IMR-90 (cell line): ENCODE results near the gene ANKRD44. TPM values are rescaled to one million over a fixed set of nuclear protein-coding genes. Genes with fewer than 3 reads are reported as not detected.
A peak's percentile ranks its signal among the peaks of the same experiment; 100 is the strongest.

Source experiments
- ATAC-seq: fragments of 200-7000 bp; cut with Tn5 transposase; 2 replicates; pipeline ENCODE4 v1.9.1; 2020; ENCODE audit warnings: low read depth, mild to moderate bottlenecking, moderate library complexity
- BruUV-seq: library from RNA; stranded (reverse); fragments of 400-500 nt; replicated peaks from 2 replicates; lab custom pipeline; 2021; lab: Mats Ljungman, UMichigan
- CTCF ChIA-PET: fragments of 300-600 bp; formaldehyde crosslinking; extraction: SDS; loops from one replicate; lab custom pipeline; 2021; ENCODE audit warnings: antibody characterized with exemption; lab: Yijun Ruan, JAX
- POLR2A ChIA-PET: fragments of 300-600 bp; sonication (Branson Sonifier 250); formaldehyde crosslinking; loops from one replicate; lab custom pipeline; 2022; ENCODE audit warnings: antibody characterized with exemption; ENCODE audit not compliant: unreplicated experiment; lab: Charles Lee
- DNase-seq: peaks from one replicate; pipeline ENCODE4 v3.0.0; 2013
- H2AFZ ChIP-seq: replicated peaks from 2 replicates; pipeline ENCODE3; 2013; ENCODE audit warnings: low read length, mild to moderate bottlenecking; ENCODE audit not compliant: poor library complexity
- H2AK5ac ChIP-seq: 2 replicates; pipeline ENCODE4 v1.6.1; 2013; ENCODE audit warnings: low read depth, low read length, inconsistent platforms
- H2AK9ac ChIP-seq: replicated peaks from 2 replicates; pipeline ENCODE3; 2013; ENCODE audit warnings: mild to moderate bottlenecking, low read depth, low read length, moderate library complexity; ENCODE audit not compliant: poor library complexity
- H2BK120ac ChIP-seq: 2 replicates; pipeline ENCODE4 v1.6.1; 2013; ENCODE audit warnings: low read depth, low read length, inconsistent platforms
- H2BK15ac ChIP-seq: 3 replicates; pipeline ENCODE4 v1.6.1; 2013; ENCODE audit warnings: low read depth, low read length, inconsistent platforms
- H2BK20ac ChIP-seq: 2 replicates; pipeline ENCODE4 v1.6.1; 2013; ENCODE audit warnings: low read depth, mild to moderate bottlenecking, inconsistent platforms, low read length, moderate library complexity
- H2BK5ac ChIP-seq: 2 replicates; pipeline ENCODE4 v1.6.1; 2013; ENCODE audit warnings: mild to moderate bottlenecking, low read depth, low read length, inconsistent platforms; ENCODE audit not compliant: poor library complexity, severe bottlenecking
- H3K14ac ChIP-seq: replicated peaks from 2 replicates; pipeline ENCODE4 v1.6.1; 2013; ENCODE audit warnings: low read depth, low read length, inconsistent platforms
- H3K18ac ChIP-seq: 2 replicates; pipeline ENCODE4 v1.6.1; 2013; ENCODE audit warnings: low read depth, low read length, control low read depth
- H3K23ac ChIP-seq: 2 replicates; pipeline ENCODE4 v1.6.1; 2013; ENCODE audit warnings: low read depth, low read length, inconsistent platforms
- H3K27ac ChIP-seq: 2 replicates; pipeline ENCODE4 v1.5.1; 2013; ENCODE audit warnings: mild to moderate bottlenecking, control low read depth, low read length; ENCODE audit not compliant: insufficient read depth
- H3K27me3 ChIP-seq: 2 replicates; pipeline ENCODE4 v1.6.1; 2013; ENCODE audit warnings: low read length; ENCODE audit not compliant: control insufficient read depth, insufficient read depth
- H3K36me3 ChIP-seq: 2 replicates; pipeline ENCODE4 v1.6.1; 2013; ENCODE audit warnings: low read length, mixed read lengths; ENCODE audit not compliant: control insufficient read depth, insufficient read depth
- H3K4ac ChIP-seq: 2 replicates; pipeline ENCODE4 v1.6.1; 2013; ENCODE audit warnings: low read depth, low read length, inconsistent platforms
- H3K4me1 ChIP-seq: 2 replicates; pipeline ENCODE4 v1.6.1; 2013; ENCODE audit warnings: low read length, mixed read lengths; ENCODE audit not compliant: control insufficient read depth, insufficient read depth
- H3K4me2 ChIP-seq: 2 replicates; pipeline ENCODE4 v1.6.1; 2013; ENCODE audit warnings: low read depth, mild to moderate bottlenecking, control low read depth, low read length, moderate library complexity
- H3K4me3 ChIP-seq: 2 replicates; pipeline ENCODE4 v1.5.1; 2013; ENCODE audit warnings: low read depth, mild to moderate bottlenecking, control low read depth, low read length, moderate library complexity; ENCODE audit not compliant: insufficient read depth
- H3K56ac ChIP-seq: 2 replicates; pipeline ENCODE4 v1.6.1; 2013; ENCODE audit warnings: low read length, inconsistent platforms; ENCODE audit not compliant: insufficient read depth; ENCODE audit errors: extremely low read depth
- H3K79me1 ChIP-seq, 2 experiments: 2 replicates each; pipeline ENCODE4 v1.6.1; 2013; ENCODE audit warnings: low read length in 2 of 2, inconsistent platforms in 1 of 2, low read depth in 1 of 2
- H3K9ac ChIP-seq: 2 replicates; pipeline ENCODE4 v1.6.1; 2013; ENCODE audit warnings: low read depth, low read length, control low read depth
- H3K9me1 ChIP-seq: 2 replicates; pipeline ENCODE4 v1.6.1; 2013; ENCODE audit warnings: low read length, inconsistent platforms; ENCODE audit not compliant: insufficient read depth
- H3K9me3 ChIP-seq: 2 replicates; pipeline ENCODE4 v1.6.1; 2013; ENCODE audit warnings: low read length; ENCODE audit not compliant: control insufficient read depth, insufficient read depth
- H4K20me1 ChIP-seq: 2 replicates; pipeline ENCODE4 v1.6.1; 2013; ENCODE audit warnings: low read length, inconsistent platforms; ENCODE audit not compliant: insufficient read depth
- H4K5ac ChIP-seq: 2 replicates; pipeline ENCODE4 v1.6.1; 2013; ENCODE audit warnings: mild to moderate bottlenecking, low read depth, low read length, control low read depth
- H4K8ac ChIP-seq, 2 experiments: 2 replicates each; pipeline ENCODE4 v1.6.1; 2013; ENCODE audit warnings: low read depth in 2 of 2, low read length in 2 of 2, control low read depth in 1 of 2, inconsistent platforms in 1 of 2
- H4K91ac ChIP-seq: 2 replicates; pipeline ENCODE4 v1.6.1; 2013; ENCODE audit warnings: low read depth, low read length, inconsistent platforms; ENCODE audit not compliant: insufficient read depth
- BHLHE40 ChIP-seq: fragments of 150-350 bp; IDR thresholded peaks from 2 replicates; pipeline ENCODE4 v1.6.1; 2016; ENCODE audit warnings: mild to moderate bottlenecking, low read depth, low read length
- CEBPB ChIP-seq: IDR thresholded peaks from 2 replicates; pipeline ENCODE4 v1.6.1; 2012; ENCODE audit warnings: low read depth, low read length, improper control_type of control experiment
- ELK1 ChIP-seq: fragments of 150-350 bp; IDR thresholded peaks from 2 replicates; pipeline ENCODE4 v1.6.1; 2016; ENCODE audit warnings: low read depth, mild to moderate bottlenecking, low read length, moderate library complexity, borderline replicate concordance
- FOS ChIP-seq: fragments of 150-350 bp; IDR thresholded peaks from 2 replicates; pipeline ENCODE4 v1.6.1; 2016; ENCODE audit warnings: low read depth, low read length
- MAZ ChIP-seq: IDR thresholded peaks from 2 replicates; pipeline ENCODE4 v1.6.1; 2012; ENCODE audit warnings: low read depth, mild to moderate bottlenecking, low read length, improper control_type of control experiment, moderate library complexity, borderline replicate concordance
- NFE2L2 ChIP-seq: fragments of 150-350 bp; IDR thresholded peaks from 2 replicates; pipeline ENCODE4 v1.6.1; 2016; ENCODE audit warnings: low read depth, mild to moderate bottlenecking, low read length
- POLR2A ChIP-seq: IDR thresholded peaks from 2 replicates; pipeline ENCODE4 v1.6.1; 2012; ENCODE audit warnings: mild to moderate bottlenecking, low read depth, low read length
- RAD21 ChIP-seq: IDR thresholded peaks from 2 replicates; pipeline ENCODE4 v1.6.1; 2012; ENCODE audit warnings: low read length, improper control_type of control experiment
- RCOR1 ChIP-seq: IDR thresholded peaks from 2 replicates; pipeline ENCODE4 v1.6.1; 2012; ENCODE audit warnings: mild to moderate bottlenecking, low read length, improper control_type of control experiment; ENCODE audit not compliant: insufficient replicate concordance
- RFX5 ChIP-seq: IDR thresholded peaks from 2 replicates; pipeline ENCODE4 v1.8.0; 2012; ENCODE audit warnings: low read depth, mild to moderate bottlenecking, low read length, moderate library complexity
- SMC3 ChIP-seq: fragments of 150-350 bp; IDR thresholded peaks from 2 replicates; pipeline ENCODE4 v1.6.1; 2016; ENCODE audit warnings: low read depth, mild to moderate bottlenecking, antibody characterized with exemption, low read length, moderate library complexity
- USF2 ChIP-seq: fragments of 150-350 bp; IDR thresholded peaks from 2 replicates; pipeline ENCODE4 v1.6.1; 2017; ENCODE audit warnings: mild to moderate bottlenecking, antibody characterized with exemption, low read length, low read depth
- WGBS, 2 experiments: methylation state at CpG; one replicate each; pipeline versions ENCODE4 v1.1.5 to v1.1.7; 2013; ENCODE audit warnings: missing lambda C conversion rate in 2 of 2; ENCODE audit not compliant: insufficient read length in 1 of 2; ENCODE audit errors: extremely low coverage in 2 of 2; 5-methylcytosine and 5-hydroxymethylcytosine counted together
- dilution Hi-C: fragments of 300-500 bp; cut with HindIII; formaldehyde crosslinking; loops from one replicate; pipeline ENCODE4 v1.14.3; 2018; ENCODE audit warnings: low sequenced_read_pairs; ENCODE audit not compliant: unreplicated experiment
- in situ Hi-C: fragments of 300-500 bp; cut with MboI; formaldehyde crosslinking; loops from 3 replicates; pipeline ENCODE4 v1.14.3; 2019; ENCODE audit warnings: low sequenced_read_pairs, inconsistent platforms, mixed read lengths
- intact Hi-C: fragments of 100-400 bp; cut with micrococcal nuclease; formaldehyde crosslinking; loops from 2 replicates; pipeline ENCODE4 v1.10.0; 2022
- polyA plus RNA-seq, 3 experiments: library from polyadenylated mRNA; depleted of rRNA; stranded (reverse); fragments of >200 nt; gene quantifications; 2 replicates each; pipeline ENCODE4 v1.2.3, GENCODE V29; 2012; ENCODE audit warnings: low replicate concordance in 1 of 3
- total RNA-seq: library from RNA; depleted of rRNA; stranded (reverse); fragments of >200 nt; gene quantifications from 2 replicates; pipeline ENCODE4 v1.2.3, GENCODE V29; 2012

Gene ANKRD44
- total and polyA plus RNA-seq, 2 of the 4 experiments (the other 2 are of a cell fraction), result 5.2 to 15.6 TPM

GRCh38 chr2:197286805-197287595, 23.6 kb downstream of the ANKRD44 start:
- H3K4me1 ChIP-seq, result peaks cover 4% of the 10 kb centered on the region
- no peak overlapping the region for H3K23ac ChIP-seq
- DNase-seq (peak; percentile 97), ATAC-seq (peak; percentile 99)
- no peaks in the 10 kb centered on the region for H4K20me1 ChIP-seq
- intact Hi-C loops, result no loop called here
- no peak overlapping the region for H3K4me3 ChIP-seq
- H3K27ac ChIP-seq, result peak overlapping the region; percentile 41; the same call in 1 of the 2 replicates
- H3K18ac ChIP-seq, result peak overlapping the region; percentile 94
- peak overlapping the region; percentile 88; the same call in 1 of the 2 replicates for H3K14ac ChIP-seq
- peaks cover 4 to 14% of the 10 kb centered on the region in 2 experiments; a peak in 3 of 4 replicates for H3K79me1 ChIP-seq
- H3K9me1 ChIP-seq, result peaks cover 3% of the 10 kb centered on the region; the same call in 1 of the 2 replicates
- H4K91ac ChIP-seq, result peak overlapping the region; percentile 75
- H2BK5ac ChIP-seq, result peak overlapping the region; percentile 71
- no peaks in the 10 kb centered on the region for H3K9me3 ChIP-seq
- peak overlapping the region; percentile 63; the same call in 1 of the 2 replicates for H3K4me2 ChIP-seq
- H2BK20ac ChIP-seq, result peak overlapping the region; percentile 93; the same call in 1 of the 2 replicates
- peak overlapping the region in 1 of 2 experiments; percentile 83; a peak in 2 of 4 replicates for H4K8ac ChIP-seq
- in situ Hi-C loops, result no loop called here
- peak overlapping the region; percentile 78 for H3K4ac ChIP-seq
- H4K5ac ChIP-seq, result peak overlapping the region; percentile 87
- peak overlapping the region; percentile 84 for H2AK5ac ChIP-seq
- TF ChIP-seq POLR2A, result no peak
- TF ChIP-seq NFE2L2, result no peak
- TF ChIP-seq ELK1, result no peak
- no peak for TF ChIP-seq RFX5
- TF ChIP-seq SMC3, result no peak
- peak; percentile 61; the same call in 1 of the 2 replicates for TF ChIP-seq FOS
- TF ChIP-seq MAZ, result no peak
- TF ChIP-seq CEBPB, result peak; percentile 49
- no peak for TF ChIP-seq RAD21
- TF ChIP-seq RCOR1, result no peak
- no peak for TF ChIP-seq USF2
- TF ChIP-seq BHLHE40, result no peak
- H2AK9ac ChIP-seq, result no peak overlapping the region
- POLR2A ChIA-PET, result no interaction called here
- BruUV-seq, result no TSS peak
- H2BK15ac ChIP-seq, result peak overlapping the region; percentile 64; the same call in 2 of the 3 replicates
- peak overlapping the region; percentile 89 for H2BK120ac ChIP-seq
- no CpG with 5 or more reads among the region's 8 CpGs for WGBS, 2 experiments
- no peaks in the 10 kb centered on the region for H3K27me3 ChIP-seq
- no peak overlapping the region for H3K56ac ChIP-seq
- CTCF ChIA-PET, result no interaction called here
- no peaks in the 10 kb centered on the region for H3K36me3 ChIP-seq
- dilution Hi-C loops, result no loop called here
- no peak overlapping the region for H3K9ac ChIP-seq
- H2AFZ ChIP-seq, result peak overlapping the region; percentile 59
